HAP-1 (cell line): ENCODE measurements around the gene LGALS9C.
"Not testable (repeated sequence)": the region's sequence is repeated elsewhere in the genome, so short reads cannot be mapped to it uniquely, and the experiment has no call there.

Experiments used
- DNase-seq, 2 experiments: peaks; one replicate each; pipeline ENCODE4 v3.0.0-alpha.2; 2016 to 2020; ENCODE audit warnings: low spot score in 2 of 2
- H3K27me3 ChIP-seq: fragments of 250-450 bp; sonication (Bioruptor Pico); 2 replicates; pipeline ENCODE4 v1.5.1; 2020; ENCODE audit warnings: low read depth, mild to moderate bottlenecking, moderate library complexity
- H3K36me3 ChIP-seq: fragments of 250-450 bp; sonication (Bioruptor Pico); replicated peaks from 2 replicates; pipeline ENCODE4 v1.5.1; 2020; ENCODE audit warnings: mild to moderate bottlenecking
- H3K4me1 ChIP-seq: fragments of 250-450 bp; sonication (Bioruptor Pico); 2 replicates; pipeline ENCODE4 v1.5.1; 2020; ENCODE audit warnings: mild to moderate bottlenecking
- H3K4me3 ChIP-seq: fragments of 250-450 bp; sonication (Bioruptor Pico); 2 replicates; pipeline ENCODE4 v1.5.1; 2020; ENCODE audit warnings: mild to moderate bottlenecking, moderate library complexity
- H3K9me3 ChIP-seq: fragments of 250-450 bp; sonication (Bioruptor Pico); 2 replicates; pipeline ENCODE4 v1.5.1; 2020; ENCODE audit warnings: mild to moderate bottlenecking, moderate library complexity
- in situ Hi-C: fragments of 300-500 bp; cut with MboI; formaldehyde crosslinking; loops from 3 replicates; pipeline ENCODE4 v1.14.3; 2020; ENCODE audit warnings: low sequenced_read_pairs, inconsistent platforms, mixed read lengths

The LGALS9C gene

DNA sequence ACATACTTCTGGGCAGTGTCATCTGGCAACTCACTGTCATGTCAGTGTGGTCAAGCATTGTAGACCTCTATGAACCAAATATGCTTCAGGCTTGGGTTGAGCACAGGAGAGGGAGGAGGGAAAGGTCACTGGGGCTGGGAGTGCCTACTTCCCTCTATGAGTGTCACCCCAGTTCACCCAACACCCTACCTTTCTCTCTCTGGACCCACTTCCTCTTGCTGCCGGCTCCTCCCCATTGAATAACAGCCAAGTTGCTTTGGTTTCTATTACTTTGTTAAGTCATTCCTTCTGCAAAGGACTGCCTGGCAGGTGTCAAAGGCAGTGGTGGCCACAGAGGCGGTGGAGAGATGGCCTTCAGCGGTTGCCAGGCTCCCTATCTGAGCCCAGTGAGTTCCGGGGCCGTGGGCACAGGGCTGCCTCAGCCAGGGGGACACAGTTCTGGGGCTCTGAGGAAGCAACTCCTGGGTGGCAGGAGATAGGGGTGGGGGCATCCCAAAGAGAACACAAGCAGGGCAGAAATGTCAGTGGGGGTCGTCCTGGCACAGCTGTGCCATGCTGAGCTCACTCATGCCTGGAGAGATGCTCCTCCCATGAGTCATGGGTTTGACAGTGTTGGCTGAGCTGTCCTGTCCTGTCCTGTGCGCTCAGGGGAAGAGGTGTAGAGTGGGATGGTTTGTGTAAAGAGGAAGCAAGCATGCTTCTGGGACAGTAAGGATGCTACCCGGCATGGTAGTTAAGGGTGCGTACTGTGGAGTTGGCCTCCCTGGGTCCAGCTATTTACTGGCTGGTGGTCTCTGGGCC is at the start of gene LGALS9C:
Gene LGALS9C (plus strand): TSS at position 282 of the 801 bp plus-strand sequence. CDS start 66 bp downstream, at position 348.
- H3K4me1 ChIP-seq, H3K9me3 ChIP-seq, H3K27me3 ChIP-seq, H3K4me3 ChIP-seq, in situ Hi-C loops, DNase-seq, H3K36me3 ChIP-seq: not testable (repeated sequence)

DNA sequence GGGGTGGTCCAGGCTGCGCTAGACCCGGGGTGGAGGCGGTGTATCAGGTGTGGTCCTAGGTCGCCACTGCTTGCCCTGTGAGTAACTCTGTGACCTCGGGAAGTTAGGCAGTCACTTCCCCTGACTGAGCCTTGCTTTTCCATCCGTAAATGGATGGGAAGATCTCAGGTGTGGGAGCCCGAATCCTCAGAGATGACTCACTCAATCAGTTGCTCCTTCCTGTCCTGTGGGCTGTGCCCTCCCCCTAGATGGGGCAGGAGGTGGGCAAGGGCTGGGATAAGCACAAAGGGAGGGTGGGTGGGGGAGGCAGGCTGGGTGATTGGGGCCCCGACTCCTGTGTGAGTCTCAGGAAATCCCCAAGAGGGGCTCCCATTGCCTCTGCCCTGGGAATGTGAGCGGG is 44.4 kb upstream of the LGALS9C start:
- H3K4me3 ChIP-seq, in situ Hi-C loops, H3K36me3 ChIP-seq, DNase-seq, H3K4me1 ChIP-seq, H3K27me3 ChIP-seq, H3K9me3 ChIP-seq: not testable (repeated sequence)

DNA sequence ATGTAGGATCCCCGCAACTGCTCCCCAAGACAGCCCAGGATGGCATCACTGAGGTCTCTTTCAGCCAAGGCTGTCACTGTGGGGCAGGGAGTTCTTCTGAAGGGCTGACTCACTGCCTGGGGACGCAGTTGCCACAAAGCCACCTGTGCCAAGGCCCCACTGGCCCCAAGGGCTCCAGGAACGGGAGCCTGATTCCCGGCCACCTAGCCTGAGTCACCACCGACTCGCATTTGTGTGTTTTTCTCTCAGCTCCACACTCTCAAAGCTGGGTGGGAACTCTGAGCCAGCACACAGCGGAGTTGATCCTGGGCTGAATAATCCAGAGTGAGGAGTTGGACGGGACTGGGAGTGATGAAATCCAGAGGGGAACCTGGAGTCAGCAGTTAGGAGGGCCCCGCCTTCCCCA is 37.1 kb upstream of the LGALS9C start:
- H3K9me3 ChIP-seq, H3K36me3 ChIP-seq, H3K4me1 ChIP-seq, H3K27me3 ChIP-seq, H3K4me3 ChIP-seq, in situ Hi-C loops, DNase-seq: not testable (repeated sequence)

DNA sequence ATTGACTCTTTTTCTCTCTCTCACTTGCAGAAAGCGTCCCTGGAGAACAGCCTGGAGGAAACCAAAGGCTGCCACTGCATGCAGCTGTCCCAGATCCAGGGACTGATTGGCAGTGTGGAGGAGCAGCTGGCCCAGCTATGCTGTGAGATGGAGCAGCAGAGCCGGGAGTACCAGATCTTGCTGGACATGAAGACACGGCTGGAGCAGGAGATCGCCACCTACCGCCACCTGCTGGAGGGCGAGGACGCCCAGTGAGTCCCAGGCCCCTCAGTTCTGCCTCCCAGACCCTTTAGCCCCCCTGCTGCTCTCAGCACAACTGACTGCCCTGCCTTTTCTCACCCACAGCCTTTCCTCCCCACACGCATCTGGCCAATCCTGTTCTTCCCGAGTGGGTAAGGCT is 34.5 kb upstream of the LGALS9C start:
- H3K4me3 ChIP-seq, DNase-seq, H3K27me3 ChIP-seq, H3K36me3 ChIP-seq, in situ Hi-C loops, H3K9me3 ChIP-seq, H3K4me1 ChIP-seq: not testable (repeated sequence)

DNA sequence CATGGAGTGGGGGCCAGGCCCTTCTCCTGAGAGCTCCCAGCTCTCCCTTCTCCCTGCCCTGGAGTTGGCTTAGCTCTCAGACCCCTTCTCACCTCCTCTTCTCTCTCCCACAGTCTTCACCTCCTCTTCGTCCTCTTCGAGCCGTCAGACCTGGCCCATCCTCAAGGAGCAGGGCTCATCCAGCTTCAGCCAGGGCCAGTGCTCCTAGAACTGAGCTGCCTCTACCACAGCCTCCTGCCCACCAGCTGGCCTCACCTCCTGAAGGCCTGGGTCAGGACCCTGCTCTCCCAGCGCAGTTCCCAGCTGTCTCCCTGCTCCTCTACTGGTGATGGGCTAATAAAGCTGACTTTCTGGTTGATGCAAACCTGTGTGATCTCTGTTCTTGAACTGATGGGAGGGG is 34.1 kb upstream of the LGALS9C start:
- H3K4me1 ChIP-seq, DNase-seq, H3K36me3 ChIP-seq, H3K9me3 ChIP-seq, H3K27me3 ChIP-seq, in situ Hi-C loops, H3K4me3 ChIP-seq: not testable (repeated sequence)

DNA sequence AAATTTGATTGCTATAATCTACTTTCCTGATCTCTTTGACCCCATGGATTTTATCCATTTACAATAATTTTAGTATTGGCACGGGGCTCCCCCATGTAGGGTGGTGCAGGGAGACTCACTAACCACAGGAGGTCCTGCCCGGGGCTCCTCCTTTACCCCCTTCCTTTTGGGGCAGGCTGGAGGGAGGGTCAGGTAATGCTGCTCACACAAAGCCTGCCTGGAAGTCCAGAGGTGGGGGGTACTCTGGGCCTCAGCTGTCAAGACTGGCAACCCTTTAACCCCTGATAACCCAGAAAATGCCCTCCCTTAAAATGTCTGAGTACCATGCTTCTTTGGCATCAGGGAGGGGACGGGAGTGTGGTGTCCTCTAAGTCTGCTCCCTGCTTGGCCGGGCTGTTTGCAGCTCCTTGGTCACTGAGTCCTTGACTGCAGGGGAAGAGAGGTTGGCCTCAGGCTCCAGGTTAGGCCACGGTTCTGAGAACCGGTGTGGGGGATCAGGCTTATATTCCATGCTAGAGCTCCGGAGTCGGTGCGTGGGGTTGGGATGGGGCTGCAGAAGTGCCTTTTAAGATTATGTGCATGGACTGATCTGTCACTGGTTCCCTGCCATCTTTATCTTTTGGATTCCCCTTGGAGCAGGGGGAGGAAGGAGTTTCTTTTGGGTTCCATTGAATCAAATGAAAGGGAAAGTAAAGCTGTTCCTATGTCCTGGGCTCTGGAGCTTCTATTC is 28.9 kb upstream of the LGALS9C start:
- H3K4me3 ChIP-seq, H3K9me3 ChIP-seq, H3K27me3 ChIP-seq, H3K36me3 ChIP-seq, in situ Hi-C loops, H3K4me1 ChIP-seq: not testable (repeated sequence)
- DNase-seq: peak in 1 of 2 experiments; percentile 0

DNA sequence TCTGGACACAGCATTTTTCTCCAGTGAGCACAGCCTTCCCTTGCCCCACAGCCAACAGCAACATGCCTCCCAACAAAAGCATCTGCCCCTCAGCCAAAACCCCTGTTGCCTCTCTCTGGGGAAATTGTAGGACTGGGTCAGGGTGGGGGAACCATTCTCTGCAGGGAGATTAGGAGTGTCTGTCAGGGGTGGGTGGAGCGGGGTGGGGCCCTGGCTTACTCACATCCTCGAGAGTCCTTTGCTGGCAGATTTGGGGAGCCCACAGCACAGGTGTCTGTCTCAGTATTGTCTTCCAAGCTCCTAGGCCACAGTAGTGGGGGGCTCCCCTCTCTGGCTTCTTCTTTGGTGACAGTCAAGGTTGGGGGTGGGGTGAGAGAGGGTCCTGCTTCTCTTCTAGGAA is 28.3 kb upstream of the LGALS9C start:
- in situ Hi-C loops: not testable (repeated sequence)

DNA sequence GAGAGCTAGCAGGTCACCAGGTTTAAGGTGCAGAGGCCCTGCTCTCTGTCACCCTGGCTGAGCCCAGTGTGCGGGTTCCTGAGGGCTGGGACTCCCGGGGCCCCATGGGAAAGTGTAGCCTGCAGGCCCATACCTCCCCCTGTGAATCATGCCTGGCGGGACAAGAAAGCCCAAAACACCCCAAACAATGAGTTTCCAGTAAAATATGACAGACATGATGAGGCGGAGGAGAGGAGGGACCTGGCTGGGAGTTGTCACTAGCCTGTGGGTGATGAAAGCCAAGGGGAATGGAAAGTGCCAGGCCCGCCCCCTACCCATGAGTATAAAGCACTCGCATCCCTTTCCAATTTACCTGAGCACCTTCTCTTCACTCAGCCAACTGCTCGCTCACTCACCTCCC is 26.8 kb upstream of the LGALS9C start:
- H3K9me3 ChIP-seq, H3K36me3 ChIP-seq, H3K4me1 ChIP-seq, H3K27me3 ChIP-seq, in situ Hi-C loops, DNase-seq, H3K4me3 ChIP-seq: not testable (repeated sequence)

More for the DNA sequence above, 28.3 kb upstream of the LGALS9C start:
- not testable (repeated sequence) for DNase-seq, H3K4me1 ChIP-seq, H3K27me3 ChIP-seq, H3K4me3 ChIP-seq, H3K36me3 ChIP-seq, H3K9me3 ChIP-seq

DNA sequence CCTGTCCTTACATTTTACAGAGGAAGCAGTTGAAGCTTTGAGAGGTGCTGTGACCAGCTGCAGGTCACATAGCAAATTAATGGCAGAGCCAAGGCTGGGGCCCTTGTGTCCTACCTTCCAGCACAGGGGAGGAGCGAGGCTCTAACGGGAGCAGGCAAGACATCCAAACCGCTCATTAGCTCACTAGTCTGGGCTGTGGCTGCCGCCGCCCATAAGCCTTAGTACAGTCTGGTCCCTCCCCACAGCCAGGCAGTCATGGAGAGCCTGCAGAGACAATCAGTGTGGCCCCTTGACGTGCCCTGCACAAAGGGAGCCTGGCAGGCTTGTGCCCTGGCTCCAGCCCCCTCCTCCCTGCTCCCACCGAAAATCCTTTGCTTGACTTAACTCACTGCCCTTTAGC is 25.6 kb upstream of the LGALS9C start:
- H3K4me3 ChIP-seq, H3K9me3 ChIP-seq, H3K4me1 ChIP-seq, DNase-seq, H3K27me3 ChIP-seq, in situ Hi-C loops, H3K36me3 ChIP-seq: not testable (repeated sequence)

DNA sequence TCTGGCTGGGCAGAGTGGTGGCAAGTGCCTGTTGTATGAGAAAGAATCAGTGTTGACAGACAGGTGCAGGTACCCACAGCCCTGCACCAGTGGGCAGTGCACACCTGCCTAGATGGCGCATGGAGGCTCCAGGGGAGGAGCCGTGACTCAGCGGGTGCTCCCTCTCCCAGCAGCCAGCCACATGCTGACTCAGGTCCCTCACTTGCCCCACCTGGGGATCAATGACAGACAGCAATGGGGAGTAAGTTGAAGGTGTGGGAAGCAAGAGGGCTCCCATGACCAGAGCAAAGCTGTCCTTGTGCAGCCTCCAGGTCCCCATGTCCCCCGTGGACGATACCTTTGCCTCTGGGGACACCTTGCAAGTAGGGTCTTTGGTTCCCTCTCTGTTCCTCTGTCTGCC is 24.6 kb upstream of the LGALS9C start:
- H3K4me3 ChIP-seq, H3K27me3 ChIP-seq, H3K36me3 ChIP-seq, in situ Hi-C loops, H3K4me1 ChIP-seq, DNase-seq, H3K9me3 ChIP-seq: not testable (repeated sequence)

DNA sequence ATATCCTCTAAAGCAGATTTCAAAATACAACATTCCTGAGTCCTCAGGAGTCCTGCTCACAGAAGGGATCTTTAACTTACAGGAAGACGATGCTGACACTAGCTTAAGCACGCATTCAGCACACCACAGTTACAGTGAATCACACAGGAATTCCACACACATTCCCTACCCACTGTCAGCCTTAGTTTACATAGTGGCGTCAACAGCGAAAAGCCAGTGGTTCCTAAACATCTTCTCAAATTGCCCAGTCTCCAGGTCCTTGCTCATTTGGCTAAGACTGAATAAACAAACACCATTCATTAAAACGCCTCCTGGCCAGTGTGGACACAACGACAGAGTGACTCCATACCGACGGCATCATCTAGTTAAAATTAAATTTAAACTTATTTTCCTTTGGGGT is 17.6 kb upstream of the LGALS9C start:
- H3K9me3 ChIP-seq, H3K4me3 ChIP-seq, in situ Hi-C loops, H3K4me1 ChIP-seq, H3K27me3 ChIP-seq, DNase-seq, H3K36me3 ChIP-seq: not testable (repeated sequence)

DNA sequence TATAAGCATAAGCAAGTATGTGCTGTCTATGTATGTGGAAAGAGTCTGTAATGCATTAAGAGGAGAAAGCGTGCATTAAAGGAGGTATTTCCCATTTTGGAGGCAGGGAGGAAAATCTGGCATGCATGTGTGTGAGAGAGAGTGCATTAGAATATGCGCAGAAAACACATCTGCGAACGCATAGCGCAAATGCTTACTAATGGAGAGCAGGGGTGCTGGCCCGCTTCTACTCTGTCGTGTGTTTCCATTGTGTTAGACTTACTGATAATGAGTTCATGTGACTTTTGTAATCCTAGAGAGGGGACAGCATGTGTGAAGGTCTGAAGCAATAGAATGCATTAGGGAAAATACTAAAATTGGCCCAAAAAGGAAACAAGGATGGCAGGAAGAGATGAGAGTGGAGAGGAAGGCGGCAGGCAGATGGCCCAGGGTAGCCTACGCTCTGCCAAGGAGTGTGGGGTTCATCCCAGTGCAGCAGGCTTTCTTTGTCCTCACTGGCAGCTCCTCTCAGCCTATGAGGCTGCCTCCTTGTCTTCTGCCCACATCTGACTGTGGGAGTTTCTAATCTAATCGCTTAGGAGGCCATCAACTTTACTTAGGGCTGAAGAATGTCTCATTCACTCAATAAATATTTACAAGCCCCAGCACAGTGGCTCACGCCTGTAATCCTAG is 12.6 kb upstream of the LGALS9C start:
- in situ Hi-C loops, DNase-seq: not testable (repeated sequence)

DNA sequence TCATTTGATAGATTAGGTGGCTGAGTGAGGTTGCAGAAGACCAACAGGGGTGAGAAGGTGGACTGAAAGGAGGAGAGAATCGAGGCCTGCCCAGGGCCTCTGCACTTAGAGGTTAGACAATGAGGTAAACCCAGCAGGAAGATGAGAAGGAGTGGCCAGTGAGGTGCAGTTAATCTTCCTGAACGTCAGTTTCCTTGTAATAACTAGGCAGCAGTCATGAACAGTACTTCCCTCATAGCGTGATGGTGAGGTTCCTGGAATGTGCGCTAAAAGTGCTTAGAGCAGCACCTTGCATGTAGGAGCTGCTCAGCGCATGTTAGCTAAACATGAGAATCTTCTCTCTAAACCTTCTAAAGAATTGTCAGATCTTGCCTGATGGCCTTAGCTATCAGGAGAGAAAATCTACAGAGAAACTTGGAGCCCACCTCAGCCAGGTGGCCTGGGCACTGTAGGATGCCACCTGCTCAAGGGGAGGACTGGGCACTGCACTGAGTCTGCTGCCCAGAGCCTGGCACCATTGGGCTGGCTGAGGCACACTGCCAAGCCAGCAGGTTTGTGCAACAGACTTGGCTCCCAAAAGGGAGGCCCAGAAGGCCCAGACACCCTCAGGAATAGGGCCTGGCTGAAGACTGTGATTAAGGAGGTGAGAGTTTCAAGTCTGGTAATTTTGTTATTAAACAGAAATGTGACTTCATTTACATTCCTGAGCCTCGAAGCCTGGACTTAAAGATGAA is 10.2 kb upstream of the LGALS9C start:
- DNase-seq, H3K36me3 ChIP-seq, H3K4me1 ChIP-seq, H3K9me3 ChIP-seq, H3K27me3 ChIP-seq, in situ Hi-C loops, H3K4me3 ChIP-seq: not testable (repeated sequence)

More for the DNA sequence above, 12.6 kb upstream of the LGALS9C start:
- not testable (repeated sequence) for H3K4me1 ChIP-seq, H3K4me3 ChIP-seq, H3K27me3 ChIP-seq, H3K36me3 ChIP-seq, H3K9me3 ChIP-seq
